ENCODE results near the gene TM9SF4.

The TM9SF4 gene

GRCh38 chr20:32144898-32145662 lies 35.6 kb downstream of the TM9SF4 start:
- TF ChIP-seq ZBTB7A (IDR thresholded peaks at IDR 0.05; ENCODE audit: low read depth) = no peak
- no peak for TF ChIP-seq CEBPB (IDR thresholded peaks at IDR 0.05)
- no peak for TF ChIP-seq FOXM1 (IDR thresholded peaks at IDR 0.05; ENCODE audit: borderline replicate concordance, low read depth)
- TF ChIP-seq REST (IDR thresholded peaks at IDR 0.05; ENCODE audit: low read depth) = no peak
- no peak for TF ChIP-seq TEAD4 (IDR thresholded peaks at IDR 0.05)
- TF ChIP-seq TCF12 (IDR thresholded peaks at IDR 0.05; ENCODE audit: low read depth) = no peak
- TF ChIP-seq MAX (IDR thresholded peaks at IDR 0.05) = no peak
- TF ChIP-seq, protein P1, sequence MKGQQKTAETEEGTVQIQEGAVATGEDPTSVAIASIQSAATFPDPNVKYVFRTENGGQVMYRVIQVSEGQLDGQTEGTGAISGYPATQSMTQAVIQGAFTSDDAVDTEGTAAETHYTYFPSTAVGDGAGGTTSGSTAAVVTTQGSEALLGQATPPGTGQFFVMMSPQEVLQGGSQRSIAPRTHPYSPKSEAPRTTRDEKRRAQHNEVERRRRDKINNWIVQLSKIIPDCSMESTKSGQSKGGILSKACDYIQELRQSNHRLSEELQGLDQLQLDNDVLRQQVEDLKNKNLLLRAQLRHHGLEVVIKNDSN (IDR thresholded peaks at IDR 0.05) = no peak
- TF ChIP-seq NFIC (IDR thresholded peaks at IDR 0.05) = no peak
- TF ChIP-seq CREB1 (IDR thresholded peaks at IDR 0.05; ENCODE audit: low read depth) = no peak
- no peak for TF ChIP-seq RAD21 (IDR thresholded peaks at IDR 0.05; ENCODE audit: low read depth)
- no peak for TF ChIP-seq YY1 (IDR thresholded peaks at IDR 0.05; ENCODE audit: low read depth)
- no peak for TF ChIP-seq EGR1 (IDR thresholded peaks at IDR 0.05)
- TF ChIP-seq EP300 (IDR thresholded peaks at IDR 0.05; ENCODE audit: borderline replicate concordance) = no peak
- no peak for TF ChIP-seq TAF1 (IDR thresholded peaks at IDR 0.05; ENCODE audit: low read depth)

GRCh38 chr20:32149566-32150170 lies 40.2 kb downstream of the TM9SF4 start:
- TF ChIP-seq MAX (IDR thresholded peaks at IDR 0.05) (no peak), EGR1 (IDR thresholded peaks at IDR 0.05) (no peak), EP300 (IDR thresholded peaks at IDR 0.05; ENCODE audit: borderline replicate concordance) (no peak), REST (IDR thresholded peaks at IDR 0.05; ENCODE audit: low read depth) (no peak), CREB1 (IDR thresholded peaks at IDR 0.05; ENCODE audit: low read depth) (no peak), FOXM1 (IDR thresholded peaks at IDR 0.05; ENCODE audit: borderline replicate concordance, low read depth) (no peak), YY1 (IDR thresholded peaks at IDR 0.05; ENCODE audit: low read depth) (no peak), NFIC (IDR thresholded peaks at IDR 0.05) (no peak), TEAD4 (IDR thresholded peaks at IDR 0.05) (no peak), TCF12 (IDR thresholded peaks at IDR 0.05; ENCODE audit: low read depth) (no peak), CEBPB (IDR thresholded peaks at IDR 0.05) (no peak), RAD21 (IDR thresholded peaks at IDR 0.05; ENCODE audit: low read depth) (no peak), TAF1 (IDR thresholded peaks at IDR 0.05; ENCODE audit: low read depth) (no peak), ZBTB7A (IDR thresholded peaks at IDR 0.05; ENCODE audit: low read depth) (no peak)
- TF ChIP-seq, protein P1 (IDR thresholded peaks at IDR 0.05) = no peak

GRCh38 chr20:32150291-32150848 lies 40.9 kb downstream of the TM9SF4 start:
- TF ChIP-seq EP300 (IDR thresholded peaks at IDR 0.05; ENCODE audit: borderline replicate concordance) (no peak), TCF12 (IDR thresholded peaks at IDR 0.05; ENCODE audit: low read depth) (no peak), CREB1 (IDR thresholded peaks at IDR 0.05; ENCODE audit: low read depth) (no peak), FOXM1 (IDR thresholded peaks at IDR 0.05; ENCODE audit: borderline replicate concordance, low read depth) (no peak), NFIC (IDR thresholded peaks at IDR 0.05) (no peak), MAX (IDR thresholded peaks at IDR 0.05) (no peak), EGR1 (IDR thresholded peaks at IDR 0.05) (no peak), YY1 (IDR thresholded peaks at IDR 0.05; ENCODE audit: low read depth) (no peak), RAD21 (IDR thresholded peaks at IDR 0.05; ENCODE audit: low read depth) (no peak), TEAD4 (IDR thresholded peaks at IDR 0.05) (no peak), REST (IDR thresholded peaks at IDR 0.05; ENCODE audit: low read depth) (no peak)

All from Ishikawa (cell line).